Endothelial cell of umbilical vein (primary cell): Measurements from ENCODE around the gene RBM15B. TPM values are rescaled to one million over a fixed set of nuclear protein-coding genes. Genes with fewer than 3 reads are reported as not detected.
"Not testable (repeated sequence)": the region's sequence is repeated elsewhere in the genome, so short reads cannot be mapped to it uniquely, and the experiment has no call there.

Experiments used
- BruUV-seq: library from RNA; stranded (reverse); fragments of 400-500 nt; replicated peaks from 2 replicates; lab custom pipeline; 2021; lab: Mats Ljungman, UMichigan
- CTCF ChIA-PET: fragments of 300-600, 350-600 bp; sonication (Branson Sonifier 250); formaldehyde crosslinking; loops from one replicate; lab custom pipeline; 2021; ENCODE audit warnings: antibody characterized with exemption, inconsistent platforms; lab: Charles Lee
- POLR2A ChIA-PET: fragments of 300-600, 350-600 bp; sonication (Branson Sonifier 250); formaldehyde crosslinking; loops from one replicate; lab custom pipeline; 2021; ENCODE audit warnings: antibody characterized with exemption, inconsistent platforms; lab: Charles Lee
- DNase-seq: peaks from one replicate; pipeline ENCODE4 v3.0.0-alpha.2; 2011; ENCODE audit warnings: low read depth, low spot score
- FAIRE-seq: peaks from 2 replicates; lab custom pipeline; 2011; peaks lifted over from hg19 to GRCh38; lab: Jason Lieb, UNC
- H2AFZ ChIP-seq: 2 replicates; pipeline ENCODE4 v1.6.0; 2012; ENCODE audit warnings: low read depth, low read length, control low read depth, inconsistent platforms
- H3K27ac ChIP-seq: 2 replicates; pipeline ENCODE4 v1.5.1; 2011; ENCODE audit warnings: low read depth, mild to moderate bottlenecking, control low read depth, low read length, moderate library complexity; ENCODE audit not compliant: insufficient read depth
- H3K27me3 ChIP-seq, 2 experiments: 2 replicates each; pipeline versions ENCODE4 v1.6.0 to v1.6.1; 2011; ENCODE audit warnings: low read length in 2 of 2, mixed read lengths in 1 of 2; ENCODE audit not compliant: control insufficient read depth in 2 of 2, insufficient read depth in 2 of 2
- H3K36me3 ChIP-seq, 2 experiments: 2 replicates in 1 of 2; 3 replicates in 1 of 2; pipeline ENCODE4 v1.5.1; 2011; ENCODE audit warnings: low read length in 2 of 2, mild to moderate bottlenecking in 1 of 2, moderate library complexity in 1 of 2; ENCODE audit not compliant: control insufficient read depth in 2 of 2, insufficient read depth in 2 of 2; ENCODE audit errors: extremely low read depth in 1 of 2
- H3K4me1 ChIP-seq: 3 replicates; pipeline ENCODE4 v1.5.1; 2011; ENCODE audit warnings: mild to moderate bottlenecking, low read length; ENCODE audit not compliant: control insufficient read depth, insufficient read depth; ENCODE audit errors: extremely low read depth
- H3K4me2 ChIP-seq: 2 replicates; pipeline ENCODE4 v1.6.1; 2011; ENCODE audit warnings: low read length, control low read depth, mixed read lengths; ENCODE audit not compliant: insufficient read depth
- H3K4me3 ChIP-seq, 3 experiments: fragments of 200-600 bp in 1 of 3; sonication (generic), shearing (Covaris generic) in 1 of 3; replicated peaks in 1 of 3; 2 replicates each; pipeline ENCODE4 v1.5.1; 2011 to 2016; ENCODE audit warnings: control low read depth in 3 of 3, low read length in 3 of 3, mild to moderate bottlenecking in 2 of 3, inconsistent platforms in 1 of 3, low read depth in 1 of 3, moderate library complexity in 1 of 3; ENCODE audit not compliant: insufficient read depth in 1 of 3
- H3K79me2 ChIP-seq: 2 replicates; pipeline ENCODE4 v1.6.0; 2012; ENCODE audit warnings: low read length, inconsistent platforms; ENCODE audit not compliant: control insufficient read depth, insufficient read depth
- H3K9ac ChIP-seq: replicated peaks from 2 replicates; pipeline ENCODE3; 2011; ENCODE audit warnings: low read length, control low read depth; ENCODE audit not compliant: insufficient read depth; ENCODE audit errors: extremely low read depth
- H3K9me1 ChIP-seq: replicated peaks from 3 replicates; pipeline ENCODE4 v1.6.0; 2011; ENCODE audit warnings: mild to moderate bottlenecking, low read length; ENCODE audit not compliant: control insufficient read depth, insufficient read depth; ENCODE audit errors: extremely low read depth
- H3K9me3 ChIP-seq: replicated peaks from 2 replicates; pipeline ENCODE4 v1.5.1; 2012; ENCODE audit warnings: low read length, inconsistent platforms; ENCODE audit not compliant: control insufficient read depth, insufficient read depth
- H4K20me1 ChIP-seq: replicated peaks from 2 replicates; pipeline ENCODE3; 2011; ENCODE audit warnings: mild to moderate bottlenecking, low read length; ENCODE audit not compliant: control insufficient read depth, insufficient read depth; ENCODE audit errors: extremely low read depth
- CTCF ChIP-seq, 2 donors: IDR thresholded peaks; 1 replicate in 1 of 2; 2 replicates in 1 of 2; pipeline ENCODE4 v1.5.1; 2011; ENCODE audit warnings: low read length in 2 of 2, mild to moderate bottlenecking in 2 of 2, moderate library complexity in 2 of 2, control low read depth in 1 of 2, inconsistent platforms in 1 of 2, low read depth in 1 of 2; ENCODE audit not compliant: insufficient read depth in 1 of 2; ENCODE audit errors: extremely low read depth in 1 of 2
- EZH2 ChIP-seq: IDR thresholded peaks from 2 replicates; pipeline ENCODE4 v1.6.1; 2012; ENCODE audit warnings: borderline replicate concordance, low read depth, mild to moderate bottlenecking, moderate library complexity, low read length, inconsistent platforms; ENCODE audit not compliant: severe bottlenecking
- FOS ChIP-seq: IDR thresholded peaks from 2 replicates; pipeline ENCODE4 v1.6.1; 2011; ENCODE audit warnings: mild to moderate bottlenecking, low read length, moderate library complexity, borderline replicate concordance; ENCODE audit not compliant: insufficient read depth
- GATA2 ChIP-seq: IDR thresholded peaks from 2 replicates; pipeline ENCODE4 v1.7.0; 2011; ENCODE audit warnings: low read depth, mild to moderate bottlenecking, moderate library complexity, mixed read lengths, low read length; ENCODE audit not compliant: insufficient read length, insufficient read depth
- JUN ChIP-seq: IDR thresholded peaks from 2 replicates; pipeline ENCODE4 v1.6.1; 2011; ENCODE audit warnings: borderline replicate concordance, low read depth; ENCODE audit not compliant: insufficient read length, insufficient read depth
- MAX ChIP-seq: IDR thresholded peaks from 2 replicates; pipeline ENCODE4 v1.6.1; 2011; ENCODE audit not compliant: insufficient read depth, insufficient read length
- MYC ChIP-seq: IDR thresholded peaks from one replicate; pipeline ENCODE4 v1.6.1; 2011; ENCODE audit warnings: mild to moderate bottlenecking, low read depth, low read length
- POLR2A ChIP-seq: IDR thresholded peaks from 2 replicates; pipeline ENCODE4 v1.6.1; 2012; ENCODE audit warnings: low read depth, mild to moderate bottlenecking, control low read depth, low read length
- POLR2AphosphoS5 ChIP-seq: IDR thresholded peaks from 2 replicates; pipeline ENCODE4 v1.6.1; 2012; ENCODE audit warnings: low read depth, mild to moderate bottlenecking, control low read depth, low read length, moderate library complexity; ENCODE audit not compliant: insufficient read depth
- dilution Hi-C: fragments of 300-500 bp; cut with MboI; formaldehyde crosslinking; loops from one replicate; pipeline ENCODE4 v1.15.0; 2019; ENCODE audit warnings: low sequenced_read_pairs; ENCODE audit not compliant: extremely low pct_ligation_motif_present
- intact Hi-C: fragments of 100-400 bp; cut with micrococcal nuclease; formaldehyde crosslinking; loops from one replicate; pipeline ENCODE4 v1.10.0; 2022
- polyA plus RNA-seq, 4 experiments: library from polyadenylated mRNA; depleted of rRNA in 3 of 4; stranded (reverse) in 3 of 4; unstranded in 1 of 4; fragments of >200 nt; gene quantifications; 2 replicates each; pipeline versions ENCODE4 v1.2.1 to v1.2.3, GENCODE V29; 2011 to 2012; ENCODE audit warnings: missing spikeins in 1 of 4
- total RNA-seq: library from RNA; stranded (reverse); gene quantifications from 2 replicates; pipeline ENCODE4 v1.2.3, GENCODE V29; 2021

Gene RBM15B
- total and polyA plus RNA-seq, 2 donors (not counting 3 experiments of a cell fraction or from before 2014, with no cell fraction given) = 19.9 to 39.1 TPM

GRCh38 chr3:51386852-51387229 is 4.2 kb upstream of the RBM15B start:
- Histone ChIP-seq H3K9me1 (no peaks in the 10 kb centered on the region), H3K9ac (peak overlapping the region; percentile 99), H3K79me2 (peaks cover 49% of the 10 kb centered on the region), H3K4me1 (peaks cover 36% of the 10 kb centered on the region), H3K9me3 (no peaks in the 10 kb centered on the region), H3K4me2 (peak overlapping the region; percentile 96), H3K4me3 (peak overlapping the region in 2 of 3 experiments; percentile 64 to 93), H2AFZ (no peak overlapping the region), H3K27ac (no peak overlapping the region), H4K20me1 (no peaks in the 10 kb centered on the region), H3K27me3 (no peaks in the 10 kb centered on the region), H3K36me3 (peaks cover 11 to 20% of the 10 kb centered on the region in 2 experiments)
- dilution Hi-C loops = no loop called here
- no peak for FAIRE-seq
- POLR2A ChIA-PET = interaction anchor here (0.9 kb wide), 1 partner anchor 1022 kb away, joined by 5 read pairs; no protein-coding TSS in a partner anchor
- TF ChIP-seq EZH2 (no peak), MYC (no peak), CTCF (IDR thresholded peaks at IDR 0.05; ENCODE audit: extremely low read depth in 1 of 2, insufficient read depth in 1 of 2, low read depth in 1 of 2, low read length in 2 of 2) (no peak), JUN (no peak), MAX (no peak), GATA2 (no peak), FOS (no peak), POLR2A (no peak), POLR2AphosphoS5 (no peak)
- CTCF ChIA-PET = no interaction called here
- no TSS peak for BruUV-seq
- DNase-seq = no peak
- intact Hi-C loops = loop anchor here (10.0 kb wide), 1 partner anchor 558 kb away; the partner anchor contains the start of genes PARP3 and RRP9

- intact Hi-C loops = loop anchor here (10.0 kb wide), 1 partner anchor 558 kb away; the partner anchor contains the start of genes PARP3 and RRP9
- BruUV-seq, FAIRE-seq, H2AFZ ChIP-seq, H3K9ac ChIP-seq, H4K20me1 ChIP-seq, dilution Hi-C loops, H3K27me3 ChIP-seq, DNase-seq, POLR2A ChIA-PET, H3K27ac ChIP-seq, H3K9me1 ChIP-seq, H3K9me3 ChIP-seq: not testable (repeated sequence)
- Histone ChIP-seq H3K36me3 (peaks cover 11 to 20% of the 10 kb centered on the region in 2 experiments), H3K79me2 (peaks cover 54% of the 10 kb centered on the region), H3K4me1 (peaks cover 38% of the 10 kb centered on the region), H3K4me2 (peak overlapping the region; percentile 66), H3K4me3 (peak overlapping the region in 2 of 3 experiments; percentile 10 to 34)
- CTCF ChIA-PET = interaction anchor here (0.9 to 3.2 kb wide), 4 partner anchors 115 to 771 kb away, joined by 3 to 20 read pairs (median 4); partner anchors contain the start of gene MAPKAPK3
Measured at GRCh38 chr3:51387281-51387680, 3.8 kb upstream of the RBM15B start.
